Heart right ventricle (tissue), 16 donors: ENCODE measurements around the gene SCAMP4. TPM values are rescaled to one million over a fixed set of nuclear protein-coding genes. Genes with fewer than 3 reads are reported as not detected.

Experiments
- ATAC-seq, 8 donors: fragments of 200-7000 bp; cut with Tn5 transposase; one replicate each; pipeline ENCODE4 v1.9.1; 2020; ENCODE audit warnings: mild to moderate bottlenecking in 8 of 8, moderate library complexity in 8 of 8, moderate number of reproducible peaks in 1 of 8
- DNase-seq, 2 donors: peaks; one replicate each; pipeline ENCODE4 v3.0.0-alpha.2; 2020
- H3K27ac ChIP-seq, 10 donors: fragments of 200-600 bp; sonication (generic) in 2 of 10; one replicate each; pipeline versions ENCODE4 v1.5.0 to v1.8.0; 2020 to 2022; ENCODE audit warnings: mild to moderate bottlenecking in 3 of 10
- H3K27me3 ChIP-seq, 7 donors: fragments of 200-600 bp; one replicate each; pipeline ENCODE4 v1.8.0; 2021 to 2022; ENCODE audit warnings: mild to moderate bottlenecking in 2 of 7
- H3K36me3 ChIP-seq, 9 donors: fragments of 200-600 bp; sonication (generic) in 1 of 9; one replicate each; pipeline versions ENCODE4 v1.5.0 to v1.8.0; 2020 to 2022; ENCODE audit warnings: mild to moderate bottlenecking in 2 of 9
- H3K4me1 ChIP-seq, 9 donors: fragments of 200-600 bp; sonication (generic) in 1 of 9; one replicate each; pipeline versions ENCODE4 v1.5.0 to v1.8.0; 2020 to 2022; ENCODE audit warnings: mild to moderate bottlenecking in 4 of 9
- H3K4me3 ChIP-seq, 10 donors: fragments of 200-600 bp; sonication (generic) in 2 of 10; one replicate each; pipeline versions ENCODE4 v1.5.0 to v1.8.0; 2020 to 2022; ENCODE audit warnings: mild to moderate bottlenecking in 7 of 10, moderate library complexity in 2 of 10
- H3K9me3 ChIP-seq, 11 donors: fragments of 200-600 bp in 10 of 11; sonication (generic) in 2 of 11; one replicate each; pipeline versions ENCODE4 v1.5.0 to v1.8.0; 2013 to 2022; ENCODE audit warnings: mild to moderate bottlenecking in 2 of 11, control low read depth in 1 of 11, moderate library complexity in 1 of 11
- CTCF ChIP-seq, 9 donors: fragments of 200-600 bp; sonication (generic) in 2 of 9; IDR thresholded peaks; one replicate each; pipeline versions ENCODE4 v1.5.0 to v1.8.0; 2021 to 2022; ENCODE audit warnings: antibody characterized with exemption in 9 of 9, mild to moderate bottlenecking in 5 of 9, moderate library complexity in 1 of 9
- WGBS, 2 donors: extraction: QIAGEN DNeasy Blood & Tissue Kit; methylation state at CpG; one replicate each; pipeline ENCODE4 v1.1.7; 2013; ENCODE audit warnings: inconsistent platforms in 1 of 2; 5-methylcytosine and 5-hydroxymethylcytosine counted together
- intact Hi-C, 10 donors: fragments of 100-400 bp; cut with DNase I; formaldehyde crosslinking; loops; one replicate each; pipeline versions ENCODE4 v1.11.1 to v1.14.2; 2022
- long read RNA-seq, 3 donors: library from polyadenylated mRNA; unstranded; transcript quantifications; one replicate each; pipeline ENCODE4 v2.0.0, GENCODE V29; 2020 to 2021
- polyA plus RNA-seq, 2 donors: library from polyadenylated mRNA; stranded (reverse); fragments of 200-250 nt; gene quantifications; one replicate each; pipeline ENCODE4 v1.2.3, GENCODE V29; 2013
- total RNA-seq, 10 donors: library from RNA; stranded (reverse); fragmentation: NEBNext Ultra II Directional in 3 of 10; extraction: Animal tissue kit (Norgen Biotek cat#: 25700) in 3 of 10; gene quantifications; one replicate each; pipeline versions ENCODE4 v1.2.1 to v1.2.4, GENCODE V29; 2021 to 2023
- donor health status: Arrhythmogenic right ventricular cardiomyopathy.
- donor health status: ischemic (EF 13 %, LVEDD 7.1; RV severe dilation, severe dysfunction).
- donor health status: healthy with polysubstance abuse.
- donor health status: DM: no; HTN: yes; CAD: no.
- donor health status: DM: no; HTN: no; CAD: no.
- donor health status: ischemic (EF 25% LVEDD 6.9; RV normal size, moderate dysfunction).
- donor health status: ischemic (EF 25% LVEDD 5.7; RV mildly dilated, moderate dysfunction).
- donor health status: healthy.
- donor health status: DM: yes; HTN: yes; CAD: no.
- donor health status: Ischemic cardiomyopathy.
- donor health status: ischemic (EF 35%, LVEDD 5.7; RV mildly dilated, moderate dysfunction).
- donor health status: nonischemic (EF 11% LVEDD 7.7; RV severe dilation, severe dysfunction).
- donor health status: DM: yes; HTN: yes; CAD: no.
- donor health status: PGD.
- donor health status: ischemic (EF 29% LVEDD 5.4; RV normal size, mild dysfunction).
- donor health status: nonischemic (EF 23%, LVEDD 6.1; RV moderate dilation, normal function).

The SCAMP4 gene
- total RNA-seq (10 to 100 TPM; 11.7 to 24.2 (median 14.4) TPM), polyA plus RNA-seq (10 to 100 TPM; 17.0 to 22.1 TPM)
- long read RNA-seq, donor 1, partial matches to known transcripts: 1 of 6 reads
- long read RNA-seq, donor 1, other reads (novel, unspliced or antisense): 2 of 6 reads
- long read RNA-seq, donor 2, partial matches to known transcripts: 3 of 7 reads
- long read RNA-seq, donor 2, other reads (novel, unspliced or antisense): 1 of 7 reads
- long read RNA-seq, donor 3, partial matches to known transcripts: 2 of 4 reads
- long read RNA-seq, donor 3, other reads (novel, unspliced or antisense): 1 of 4 reads

- no peak for TF ChIP-seq CTCF (IDR thresholded peaks at IDR 0.05)
- intact Hi-C loops: no loop called here
Measured at GRCh38 chr19:1905110-1905862, at the start of gene SCAMP4, which contains the start of gene ADAT3. Gene SCAMP4 (plus strand): TSS chr19:1905399. CDS start chr19:1915020, 9,621 bp downstream. Gene ADAT3 (plus strand): TSS chr19:1905399. CDS start chr19:1912048, 6,649 bp downstream.

GRCh38 chr19:1855828-1856255 is 49.4 kb upstream of the SCAMP4 start:
- Histone ChIP-seq H3K9me3 (no peaks in the 10 kb centered on the region), H3K27ac (peak overlapping the region; percentile 70 to 97 (median 94)), H3K4me3 (peak overlapping the region in 9 of 10 donors; percentile 44 to 67 (median 59)), H3K36me3 (peaks cover 0 to 6% (median 0%) of the 10 kb centered on the region in 9 donors), H3K4me1 (peaks cover 31 to 91% (median 74%) of the 10 kb centered on the region in 9 donors), H3K27me3 (no peaks in the 10 kb centered on the region)
- no peak for TF ChIP-seq CTCF (IDR thresholded peaks at IDR 0.05)
- peak in 4 of 8 donors; percentile 0 to 4 (median 1) for ATAC-seq
- DNase-seq: no peak
- 28 to 41% methylated on average over 13 of the region's 13 CpGs for WGBS, 2 donors
- intact Hi-C loops: no loop called here

More at GRCh38 chr19:1905110-1905862, at the start of gene SCAMP4, which contains the start of gene ADAT3:
- ATAC-seq: peak; percentile 97 to 99 (median 98)
- WGBS, 2 donors: 0 to 1% methylated on average over 91 to 92 of the region's 92 CpGs
- no peaks in the 10 kb centered on the region for H3K27me3 ChIP-seq
- H3K9me3 ChIP-seq: no peaks in the 10 kb centered on the region
- peak within 1 kb of the TSS; percentile 24 to 92 (median 66) for H3K4me3 ChIP-seq
- DNase-seq: peak; percentile 99 to 100
- H3K36me3 ChIP-seq: peaks cover 0 to 2% (median 0%) of the 10 kb centered on the region in 9 donors
- peak within 1 kb of the TSS; percentile 54 to 93 (median 80) for H3K27ac ChIP-seq
- H3K4me1 ChIP-seq: peaks cover 0 to 65% (median 9%) of the 10 kb centered on the region in 9 donors

- WGBS, 2 donors: 32 to 48% methylated on average over 6 of the region's 6 CpGs
- Histone ChIP-seq H3K36me3 (peaks cover 0 to 6% (median 0%) of the 10 kb centered on the region in 9 donors), H3K27me3 (no peaks in the 10 kb centered on the region), H3K4me3 (peak overlapping the region in 9 of 10 donors; percentile 44 to 67 (median 59)), H3K9me3 (no peaks in the 10 kb centered on the region), H3K4me1 (peaks cover 31 to 96% (median 79%) of the 10 kb centered on the region in 9 donors), H3K27ac (peak overlapping the region; percentile 70 to 97 (median 94))
- ATAC-seq (no peak), DNase-seq (no peak)
- intact Hi-C loops: no loop called here
- TF ChIP-seq CTCF (IDR thresholded peaks at IDR 0.05): no peak
Measured at GRCh38 chr19:1856345-1856697, 48.9 kb upstream of the SCAMP4 start.
